ENCODE results near the gene IRF6.

DNA sequence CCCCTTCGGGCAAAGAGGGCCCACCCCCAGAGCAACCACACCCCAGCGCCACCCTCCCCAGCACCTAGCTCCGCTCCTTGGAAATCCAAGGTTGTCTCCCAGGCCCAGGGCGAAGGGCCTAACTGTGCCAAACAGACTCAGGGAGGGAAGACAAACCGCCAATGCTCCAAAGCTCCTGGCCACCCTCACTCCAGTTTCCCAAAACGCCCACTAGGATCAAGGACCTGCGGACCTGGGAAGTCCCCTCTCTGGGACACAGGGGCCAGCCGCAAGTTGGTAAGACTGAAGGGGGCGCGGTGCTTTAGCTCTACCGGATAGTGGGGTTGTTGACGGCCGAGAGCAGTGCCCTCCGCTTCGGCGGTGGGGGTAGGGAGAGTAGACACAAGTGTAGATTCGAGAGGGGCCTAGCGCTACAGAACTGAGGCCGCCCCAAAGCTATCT is 581 bp downstream of the IRF6 start:
- no peak for TF ChIP-seq CTCF (IDR thresholded peaks at IDR 0.05; ENCODE audit: insufficient read depth, low read length, poor library complexity, severe bottlenecking)
- TF ChIP-seq EZH2phosphoT487 (conservative IDR thresholded peaks at IDR 0.05; ENCODE audit: low read length): no peak

All from SU-DHL-6 (cell line).